CD8-positive, alpha-beta memory T cell (primary cell): ENCODE results near the gene REM2. TPM values are rescaled to one million over a fixed set of nuclear protein-coding genes. Genes with fewer than 3 reads are reported as not detected.

Experiments used
- CTCF ChIA-PET: fragments of 350-600 bp; sonication (Branson Sonifier 250); formaldehyde crosslinking; loops from one replicate; lab custom pipeline; 2021; ENCODE audit warnings: antibody characterized with exemption; lab: Charles Lee
- POLR2A ChIA-PET: fragments of 350-600 bp; sonication (Branson Sonifier 250); formaldehyde crosslinking; loops from one replicate; lab custom pipeline; 2021; ENCODE audit warnings: antibody characterized with exemption; lab: Charles Lee
- DNase-seq, 5 donors: peaks; one replicate each; pipeline versions ENCODE4 v3.0.0 to v3.0.0-alpha.2; 2020 to 2022; ENCODE audit warnings: mixed read lengths in 1 of 5
- H3K27ac ChIP-seq: one replicate; pipeline ENCODE4 v1.7.0; 2013; ENCODE audit warnings: low read depth, mild to moderate bottlenecking, low read length, moderate library complexity
- H3K27me3 ChIP-seq: 2 replicates; pipeline ENCODE4 v1.7.0; 2013; ENCODE audit warnings: low read length, mild to moderate bottlenecking; ENCODE audit not compliant: insufficient read depth, poor library complexity, severe bottlenecking
- H3K36me3 ChIP-seq: 2 replicates; pipeline ENCODE4 v1.7.0; 2013; ENCODE audit warnings: mild to moderate bottlenecking, low read length, moderate library complexity; ENCODE audit not compliant: insufficient read depth
- H3K4me1 ChIP-seq: 2 replicates; pipeline ENCODE4 v1.7.0; 2013; ENCODE audit warnings: mild to moderate bottlenecking, low read length, moderate library complexity; ENCODE audit not compliant: insufficient read depth
- H3K4me3 ChIP-seq: 2 replicates; pipeline ENCODE4 v1.7.0; 2013; ENCODE audit warnings: mild to moderate bottlenecking, low read length
- H3K9me3 ChIP-seq: 2 replicates; pipeline ENCODE4 v1.7.0; 2013; ENCODE audit warnings: mild to moderate bottlenecking, low read length
- H3K27ac Mint-ChIP-seq, 8 donors: one replicate each; pipeline ENCODE4 v1.8.0; 2020 to 2021; ENCODE audit warnings: mixed read lengths in 8 of 8, mild to moderate bottlenecking in 6 of 8, inconsistent platforms in 3 of 8, moderate library complexity in 3 of 8
- H3K27me3 Mint-ChIP-seq, 2 donors: one replicate each; pipeline ENCODE4 v1.8.0; 2020 to 2021; ENCODE audit warnings: mixed read lengths in 2 of 2, mild to moderate bottlenecking in 1 of 2, moderate library complexity in 1 of 2
- H3K36me3 Mint-ChIP-seq, 3 donors: one replicate each; pipeline ENCODE4 v1.8.0; 2020 to 2021; ENCODE audit warnings: mixed read lengths in 3 of 3, inconsistent platforms in 1 of 3, mild to moderate bottlenecking in 1 of 3
- H3K4me1 Mint-ChIP-seq, 3 donors: one replicate each; pipeline ENCODE4 v1.8.0; 2020 to 2021; ENCODE audit warnings: mixed read lengths in 3 of 3, inconsistent platforms in 1 of 3, mild to moderate bottlenecking in 1 of 3
- H3K4me3 Mint-ChIP-seq, 7 donors: one replicate each; pipeline ENCODE4 v1.8.0; 2020 to 2021; ENCODE audit warnings: mixed read lengths in 7 of 7, mild to moderate bottlenecking in 6 of 7, moderate library complexity in 4 of 7, inconsistent platforms in 2 of 7
- H3K9me3 Mint-ChIP-seq, 5 donors: one replicate each; pipeline ENCODE4 v1.8.0; 2020 to 2022; ENCODE audit warnings: mixed read lengths in 5 of 5, mild to moderate bottlenecking in 3 of 5, moderate library complexity in 2 of 5, inconsistent platforms in 1 of 5
- polyA plus RNA-seq: library from polyadenylated mRNA; unstranded; fragments of 300-500 nt; fragmentation: Illumina TruSeq; gene quantifications from one replicate; pipeline ENCODE4 v1.2.3, GENCODE V29; 2021
- total RNA-seq, 2 experiments: library from RNA; stranded (reverse); gene quantifications; one replicate each; pipeline ENCODE4 v1.2.3, GENCODE V29; 2021

Gene REM2
- total and polyA plus RNA-seq, 3 experiments from 2014 or later, result 0.33 to 1.0 (median 0.33) TPM

- peaks cover 30% of the 10 kb centered on the region for H3K4me1 ChIP-seq
- H3K36me3 ChIP-seq, result peaks cover 17% of the 10 kb centered on the region
- Mint-ChIP-seq H3K36me3 (peaks cover 9 to 63% (median 9%) of the 10 kb centered on the region in 3 donors), H3K27ac (peak within 1 kb of the TSS; percentile 99 to 100 (median 100)), H3K4me1 (peaks cover 36 to 56% (median 56%) of the 10 kb centered on the region in 3 donors), H3K27me3 (peaks cover 0 to 7% of the 10 kb centered on the region in 2 donors), H3K4me3 (peak within 1 kb of the TSS; percentile 91 to 100 (median 97)), H3K9me3 (peaks cover 0 to 3% (median 0%) of the 10 kb centered on the region in 5 donors)
- no peaks in the 10 kb centered on the region for H3K9me3 ChIP-seq
- DNase-seq, result peak; percentile 99 to 100 (median 100)
- CTCF ChIA-PET, result interaction anchor here (0.9 to 3.8 kb wide), 17 partner anchors 11 to 362 kb away, joined by 3 to 28 read pairs (median 3); partner anchors contain the start of genes HAUS4, MRPL52, PRMT5 and REM2
- H3K27me3 ChIP-seq, result no peaks in the 10 kb centered on the region
- POLR2A ChIA-PET, result interaction anchor here (0.5 to 2.4 kb wide), 15 partner anchors 9 to 1854 kb away, joined by 3 to 12 read pairs (median 4); partner anchors contain the start of genes ACIN1, C14orf119, HAUS4 and LRP10
- H3K27ac ChIP-seq, result peak within 1 kb of the TSS; percentile 100
- peak within 1 kb of the TSS; percentile 95 for H3K4me3 ChIP-seq
These were observed 36.0 kb downstream of the REM2 start, which contains the start of gene RBM23 for GRCh38 chr14:22918804-22919600. TSS of gene RBM23 (minus strand) at chr14:22919149.

GRCh38 chr14:22919601-22919921 lies 36.5 kb downstream of the REM2 start:
- Mint-ChIP-seq H3K27ac (peak overlapping the region; percentile 99 to 100 (median 100)), H3K36me3 (peaks cover 9 to 66% (median 9%) of the 10 kb centered on the region in 3 donors), H3K4me3 (peak overlapping the region; percentile 91 to 100 (median 97)), H3K9me3 (peaks cover 0 to 3% (median 0%) of the 10 kb centered on the region in 5 donors), H3K4me1 (peaks cover 36 to 56% (median 52%) of the 10 kb centered on the region in 3 donors), H3K27me3 (peaks cover 0 to 7% of the 10 kb centered on the region in 2 donors)
- no peak for DNase-seq
- H3K36me3 ChIP-seq, result peaks cover 23% of the 10 kb centered on the region
- CTCF ChIA-PET, result interaction anchor here (0.9 to 3.8 kb wide), 10 partner anchors 10 to 349 kb away, joined by 3 to 28 read pairs (median 3); partner anchors contain the start of genes HAUS4, MRPL52, PRMT5 and REM2
- peaks cover 30% of the 10 kb centered on the region for H3K4me1 ChIP-seq
- POLR2A ChIA-PET, result interaction anchor here (0.5 to 2.4 kb wide), 10 partner anchors 10 to 1855 kb away, joined by 3 to 12 read pairs (median 6); partner anchors contain the start of genes ACIN1, C14orf119, HAUS4 and LRP10
- peak overlapping the region; percentile 100 for H3K27ac ChIP-seq
- H3K4me3 ChIP-seq, result peak overlapping the region; percentile 66
- no peaks in the 10 kb centered on the region for H3K9me3 ChIP-seq
- no peaks in the 10 kb centered on the region for H3K27me3 ChIP-seq

- POLR2A ChIA-PET, result interaction anchor here (0.6 to 1.6 kb wide), 3 partner anchors 11 to 36 kb away, joined by 3 to 6 read pairs (median 3); partner anchors contain the start of gene HAUS4
- H3K4me1 ChIP-seq, result peaks cover 30% of the 10 kb centered on the region
These were observed 37.7 kb downstream of the REM2 start for GRCh38 chr14:22920697-22921096.

GRCh38 chr14:22922294-22922693 lies 39.3 kb downstream of the REM2 start:
- ChIA-PET POLR2A (no interaction called here), CTCF (interaction anchor here (0.8 kb wide), 1 partner anchor 68 kb away, joined by 3 read pairs; no protein-coding TSS in a partner anchor)
- DNase-seq, result no peak
- no peaks in the 10 kb centered on the region for H3K27me3 ChIP-seq
- Mint-ChIP-seq H3K27ac (peak overlapping the region in 2 of 8 donors; percentile 11 to 28), H3K27me3 (peaks cover 0 to 7% of the 10 kb centered on the region in 2 donors), H3K4me1 (peaks cover 25 to 45% (median 38%) of the 10 kb centered on the region in 3 donors), H3K36me3 (peaks cover 9 to 67% (median 14%) of the 10 kb centered on the region in 3 donors), H3K9me3 (peaks cover 0 to 3% (median 0%) of the 10 kb centered on the region in 5 donors), H3K4me3 (peak overlapping the region in 1 of 7 donors; percentile 41)
- H3K4me3 ChIP-seq, result no peak overlapping the region
- peaks cover 26% of the 10 kb centered on the region for H3K36me3 ChIP-seq
- H3K27ac ChIP-seq, result no peak overlapping the region
- no peaks in the 10 kb centered on the region for H3K9me3 ChIP-seq
- peaks cover 16% of the 10 kb centered on the region for H3K4me1 ChIP-seq

More at GRCh38 chr14:22920697-22921096, 37.7 kb downstream of the REM2 start:
- Mint-ChIP-seq H3K9me3 (peaks cover 0 to 3% (median 0%) of the 10 kb centered on the region in 5 donors), H3K4me1 (peaks cover 35 to 54% (median 44%) of the 10 kb centered on the region in 3 donors), H3K27me3 (peaks cover 0 to 7% of the 10 kb centered on the region in 2 donors), H3K27ac (peak overlapping the region in 6 of 8 donors; percentile 70 to 100 (median 100)), H3K36me3 (peaks cover 9 to 68% (median 9%) of the 10 kb centered on the region in 3 donors), H3K4me3 (peak overlapping the region in 1 of 7 donors; percentile 32)
- no peak overlapping the region for H3K4me3 ChIP-seq
- no peaks in the 10 kb centered on the region for H3K27me3 ChIP-seq
- no peak for DNase-seq
- no peaks in the 10 kb centered on the region for H3K9me3 ChIP-seq
- no peak overlapping the region for H3K27ac ChIP-seq
- peaks cover 26% of the 10 kb centered on the region for H3K36me3 ChIP-seq
- CTCF ChIA-PET, result interaction anchor here (1.1 to 3.8 kb wide), 4 partner anchors 9 to 350 kb away, joined by 3 to 28 read pairs (median 4); partner anchors contain the start of gene PRMT5

GRCh38 chr14:22923746-22924145 lies 40.7 kb downstream of the REM2 start:
- Histone ChIP-seq H3K27me3 (no peaks in the 10 kb centered on the region), H3K36me3 (peaks cover 26% of the 10 kb centered on the region), H3K9me3 (no peaks in the 10 kb centered on the region), H3K27ac (no peak overlapping the region), H3K4me3 (no peak overlapping the region), H3K4me1 (peaks cover 20% of the 10 kb centered on the region)
- H3K27ac Mint-ChIP-seq, result no peak overlapping the region
- ChIA-PET POLR2A (no interaction called here), CTCF (no interaction called here)
- H3K4me3 Mint-ChIP-seq, result no peak overlapping the region
- H3K9me3 Mint-ChIP-seq, result peaks cover 0 to 3% (median 0%) of the 10 kb centered on the region in 5 donors
- peaks cover 9 to 59% (median 15%) of the 10 kb centered on the region in 3 donors for H3K36me3 Mint-ChIP-seq
- no peak for DNase-seq
- peaks cover 15 to 33% (median 27%) of the 10 kb centered on the region in 3 donors for H3K4me1 Mint-ChIP-seq
- H3K27me3 Mint-ChIP-seq, result peaks cover 0 to 3% of the 10 kb centered on the region in 2 donors

- Mint-ChIP-seq H3K27me3 (no peaks in the 10 kb centered on the region), H3K4me3 (no peak overlapping the region)
These were observed 42.5 kb downstream of the REM2 start for GRCh38 chr14:22925513-22925912.

GRCh38 chr14:22926316-22926715 lies 43.3 kb downstream of the REM2 start:
- Histone ChIP-seq H3K27ac (no peak overlapping the region), H3K27me3 (no peaks in the 10 kb centered on the region), H3K4me1 (peaks cover 18% of the 10 kb centered on the region), H3K36me3 (peaks cover 17% of the 10 kb centered on the region), H3K9me3 (no peaks in the 10 kb centered on the region), H3K4me3 (no peak overlapping the region)
- no peak for DNase-seq
- Mint-ChIP-seq H3K27me3 (no peaks in the 10 kb centered on the region), H3K9me3 (no peaks in the 10 kb centered on the region), H3K4me1 (peaks cover 3 to 13% (median 11%) of the 10 kb centered on the region in 3 donors), H3K4me3 (peak overlapping the region in 2 of 7 donors; percentile 17 to 67), H3K27ac (peak overlapping the region in 2 of 8 donors; percentile 8 to 19), H3K36me3 (peaks cover 9 to 49% (median 12%) of the 10 kb centered on the region in 3 donors)
- CTCF ChIA-PET, result interaction anchor here (0.8 to 1.1 kb wide), 2 partner anchors 39 to 60 kb away, joined by 3 read pairs; no protein-coding TSS in a partner anchor
- POLR2A ChIA-PET, result no interaction called here

More at GRCh38 chr14:22925513-22925912, 42.5 kb downstream of the REM2 start:
- H3K9me3 ChIP-seq, result no peaks in the 10 kb centered on the region
- H3K36me3 Mint-ChIP-seq, result peaks cover 9 to 54% (median 15%) of the 10 kb centered on the region in 3 donors
- H3K27ac Mint-ChIP-seq, result no peak overlapping the region
- H3K27ac ChIP-seq, result no peak overlapping the region
- H3K27me3 ChIP-seq, result no peaks in the 10 kb centered on the region
- no peaks in the 10 kb centered on the region for H3K9me3 Mint-ChIP-seq
- DNase-seq, result no peak
- H3K36me3 ChIP-seq, result peaks cover 25% of the 10 kb centered on the region
- peaks cover 18% of the 10 kb centered on the region for H3K4me1 ChIP-seq
- peaks cover 3 to 19% (median 11%) of the 10 kb centered on the region in 3 donors for H3K4me1 Mint-ChIP-seq
- no peak overlapping the region for H3K4me3 ChIP-seq
- ChIA-PET CTCF (interaction anchor here (0.8 to 1.5 kb wide), 3 partner anchors 40 to 132 kb away, joined by 3 read pairs; partner anchors contain the start of gene CDH24), POLR2A (no interaction called here)
